ENCODE results near the gene NTM. TPM values are rescaled to one million over a fixed set of nuclear protein-coding genes. Genes with fewer than 3 reads are reported as not detected.
A peak's percentile ranks its signal among the peaks of the same experiment; 100 is the strongest.

NTM gene
- total RNA-seq, 1 experiment from 2014 or later: 9.9 TPM

GRCh38 chr11:131408025-131408640 is 37.7 kb downstream of the NTM start:
- H3K27ac ChIP-seq (ENCODE audit: insufficient read length, low read depth, low read length): no peak overlapping the region
- TF ChIP-seq, protein P1, sequence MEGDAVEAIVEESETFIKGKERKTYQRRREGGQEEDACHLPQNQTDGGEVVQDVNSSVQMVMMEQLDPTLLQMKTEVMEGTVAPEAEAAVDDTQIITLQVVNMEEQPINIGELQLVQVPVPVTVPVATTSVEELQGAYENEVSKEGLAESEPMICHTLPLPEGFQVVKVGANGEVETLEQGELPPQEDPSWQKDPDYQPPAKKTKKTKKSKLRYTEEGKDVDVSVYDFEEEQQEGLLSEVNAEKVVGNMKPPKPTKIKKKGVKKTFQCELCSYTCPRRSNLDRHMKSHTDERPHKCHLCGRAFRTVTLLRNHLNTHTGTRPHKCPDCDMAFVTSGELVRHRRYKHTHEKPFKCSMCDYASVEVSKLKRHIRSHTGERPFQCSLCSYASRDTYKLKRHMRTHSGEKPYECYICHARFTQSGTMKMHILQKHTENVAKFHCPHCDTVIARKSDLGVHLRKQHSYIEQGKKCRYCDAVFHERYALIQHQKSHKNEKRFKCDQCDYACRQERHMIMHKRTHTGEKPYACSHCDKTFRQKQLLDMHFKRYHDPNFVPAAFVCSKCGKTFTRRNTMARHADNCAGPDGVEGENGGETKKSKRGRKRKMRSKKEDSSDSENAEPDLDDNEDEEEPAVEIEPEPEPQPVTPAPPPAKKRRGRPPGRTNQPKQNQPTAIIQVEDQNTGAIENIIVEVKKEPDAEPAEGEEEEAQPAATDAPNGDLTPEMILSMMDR (conservative IDR thresholded peaks at IDR 0.05): peak; percentile 86
- H3T11ph ChIP-seq (ENCODE audit: low read length): no peak overlapping the region
- Mint-ChIP-seq H3K27ac (no peak overlapping the region; a peak in 1 of 7 replicates), H3K4me3 (no peak overlapping the region), H3K4me1 (peaks cover 10 to 12% of the 10 kb centered on the region in 2 experiments), H3K9me3 (no peaks in the 10 kb centered on the region), H3K36me3 (ENCODE audit: insufficient read depth in 1 of 3, low read depth in 3 of 3) (no peaks in the 10 kb centered on the region), H3K27me3 (ENCODE audit: low read depth) (no peaks in the 10 kb centered on the region)
- no peak overlapping the region for H4K5ac ChIP-seq (ENCODE audit: insufficient read length, low read depth, low read length)
- no peaks in the 10 kb centered on the region for H3K23me2 ChIP-seq (ENCODE audit: insufficient read length, low read depth, low read length, poor library complexity, severe bottlenecking)
- H2BK15ac ChIP-seq (ENCODE audit: low read depth, low read length): no peak overlapping the region
- H3K9me3 ChIP-seq (ENCODE audit: control insufficient read depth, low read depth, low read length): no peaks in the 10 kb centered on the region
- no peak overlapping the region for H3K14ac ChIP-seq (ENCODE audit: insufficient read depth, low read length)
- no peak overlapping the region for H4K8ac ChIP-seq (replicated peaks; ENCODE audit: insufficient read length, low read depth, low read length)
- no peak overlapping the region for H3K18ac ChIP-seq (ENCODE audit: insufficient read length, low read depth, low read length)
- H4K91ac ChIP-seq (ENCODE audit: insufficient read length, low read depth, low read length): no peak overlapping the region
- H2BK5ac ChIP-seq (ENCODE audit: insufficient read length, low read length): no peak overlapping the region
- H3K79me2 ChIP-seq (ENCODE audit: insufficient read depth, low read length): no peaks in the 10 kb centered on the region
- H3K4me1 ChIP-seq (ENCODE audit: insufficient read depth, low read length): no peaks in the 10 kb centered on the region; the same call in 1 of the 2 replicates
- WGBS (ENCODE audit: extremely low coverage, insufficient read length, low lambda C conversion rate): no CpG with 5 or more reads among the region's 5 CpGs
- no peaks in the 10 kb centered on the region for H3K79me1 ChIP-seq (ENCODE audit: insufficient read depth, low read depth, low read length, poor library complexity, severe bottlenecking)
- no peak overlapping the region for H2BK20ac ChIP-seq (ENCODE audit: low read depth, low read length, poor library complexity, severe bottlenecking)
- peak; percentile 49 for DNase-seq
- H3K4me2 ChIP-seq (ENCODE audit: insufficient read depth, insufficient read length, low read length): no peak overlapping the region
- H2AFZ ChIP-seq (ENCODE audit: low read length): no peak overlapping the region
- H3K23ac ChIP-seq (ENCODE audit: insufficient read length, low read depth, low read length): no peak overlapping the region
- no peak overlapping the region for H2BK120ac ChIP-seq (ENCODE audit: low read depth, low read length, poor library complexity, severe bottlenecking)
- no peaks in the 10 kb centered on the region for H3K27me3 ChIP-seq (ENCODE audit: insufficient read depth, low read length)
- no peak overlapping the region for H2BK12ac ChIP-seq (ENCODE audit: insufficient read length, low read depth, low read length)
- no peak overlapping the region for H3K4ac ChIP-seq (ENCODE audit: low read depth, low read length)
- no peaks in the 10 kb centered on the region for H4K20me1 ChIP-seq (ENCODE audit: control insufficient read depth, insufficient read depth, insufficient read length)
- H3K56ac ChIP-seq (ENCODE audit: insufficient read length, low read depth, low read length): no peak overlapping the region
- no peak overlapping the region for H2AK5ac ChIP-seq (ENCODE audit: insufficient read length, low read length)
- no peak overlapping the region for H3K9ac ChIP-seq (ENCODE audit: extremely low read depth, insufficient read length, low read length)
